IMR-90 (cell line): Measurements from ENCODE around the gene FBN3. TPM values are rescaled to one million over a fixed set of nuclear protein-coding genes. Genes with fewer than 3 reads are reported as not detected.

ENCODE experiments used
- ATAC-seq: fragments of 200-7000 bp; cut with Tn5 transposase; 2 replicates; pipeline ENCODE4 v1.9.1; 2020; ENCODE audit warnings: low read depth, mild to moderate bottlenecking, moderate library complexity
- BruUV-seq: library from RNA; stranded (reverse); fragments of 400-500 nt; replicated peaks from 2 replicates; lab custom pipeline; 2021; lab: Mats Ljungman, UMichigan
- CTCF ChIA-PET: fragments of 300-600 bp; formaldehyde crosslinking; extraction: SDS; loops from one replicate; lab custom pipeline; 2021; ENCODE audit warnings: antibody characterized with exemption; lab: Yijun Ruan, JAX
- POLR2A ChIA-PET: fragments of 300-600 bp; sonication (Branson Sonifier 250); formaldehyde crosslinking; loops from one replicate; lab custom pipeline; 2022; ENCODE audit warnings: antibody characterized with exemption; ENCODE audit not compliant: unreplicated experiment; lab: Charles Lee
- DNase-seq: peaks from one replicate; pipeline ENCODE4 v3.0.0; 2013
- H2AFZ ChIP-seq: replicated peaks from 2 replicates; pipeline ENCODE3; 2013; ENCODE audit warnings: low read length, mild to moderate bottlenecking; ENCODE audit not compliant: poor library complexity
- H2AK5ac ChIP-seq: 2 replicates; pipeline ENCODE4 v1.6.1; 2013; ENCODE audit warnings: low read depth, low read length, inconsistent platforms
- H2AK9ac ChIP-seq: replicated peaks from 2 replicates; pipeline ENCODE3; 2013; ENCODE audit warnings: mild to moderate bottlenecking, low read depth, low read length, moderate library complexity; ENCODE audit not compliant: poor library complexity
- H2BK120ac ChIP-seq: 2 replicates; pipeline ENCODE4 v1.6.1; 2013; ENCODE audit warnings: low read depth, low read length, inconsistent platforms
- H2BK15ac ChIP-seq: 3 replicates; pipeline ENCODE4 v1.6.1; 2013; ENCODE audit warnings: low read depth, low read length, inconsistent platforms
- H2BK20ac ChIP-seq: 2 replicates; pipeline ENCODE4 v1.6.1; 2013; ENCODE audit warnings: low read depth, mild to moderate bottlenecking, inconsistent platforms, low read length, moderate library complexity
- H2BK5ac ChIP-seq: 2 replicates; pipeline ENCODE4 v1.6.1; 2013; ENCODE audit warnings: mild to moderate bottlenecking, low read depth, low read length, inconsistent platforms; ENCODE audit not compliant: poor library complexity, severe bottlenecking
- H3K14ac ChIP-seq: replicated peaks from 2 replicates; pipeline ENCODE4 v1.6.1; 2013; ENCODE audit warnings: low read depth, low read length, inconsistent platforms
- H3K18ac ChIP-seq: 2 replicates; pipeline ENCODE4 v1.6.1; 2013; ENCODE audit warnings: low read depth, low read length, control low read depth
- H3K23ac ChIP-seq: 2 replicates; pipeline ENCODE4 v1.6.1; 2013; ENCODE audit warnings: low read depth, low read length, inconsistent platforms
- H3K27ac ChIP-seq: 2 replicates; pipeline ENCODE4 v1.5.1; 2013; ENCODE audit warnings: mild to moderate bottlenecking, control low read depth, low read length; ENCODE audit not compliant: insufficient read depth
- H3K27me3 ChIP-seq: 2 replicates; pipeline ENCODE4 v1.6.1; 2013; ENCODE audit warnings: low read length; ENCODE audit not compliant: control insufficient read depth, insufficient read depth
- H3K36me3 ChIP-seq: 2 replicates; pipeline ENCODE4 v1.6.1; 2013; ENCODE audit warnings: low read length, mixed read lengths; ENCODE audit not compliant: control insufficient read depth, insufficient read depth
- H3K4ac ChIP-seq: 2 replicates; pipeline ENCODE4 v1.6.1; 2013; ENCODE audit warnings: low read depth, low read length, inconsistent platforms
- H3K4me1 ChIP-seq: 2 replicates; pipeline ENCODE4 v1.6.1; 2013; ENCODE audit warnings: low read length, mixed read lengths; ENCODE audit not compliant: control insufficient read depth, insufficient read depth
- H3K4me2 ChIP-seq: 2 replicates; pipeline ENCODE4 v1.6.1; 2013; ENCODE audit warnings: low read depth, mild to moderate bottlenecking, control low read depth, low read length, moderate library complexity
- H3K4me3 ChIP-seq: 2 replicates; pipeline ENCODE4 v1.5.1; 2013; ENCODE audit warnings: low read depth, mild to moderate bottlenecking, control low read depth, low read length, moderate library complexity; ENCODE audit not compliant: insufficient read depth
- H3K56ac ChIP-seq: 2 replicates; pipeline ENCODE4 v1.6.1; 2013; ENCODE audit warnings: low read length, inconsistent platforms; ENCODE audit not compliant: insufficient read depth; ENCODE audit errors: extremely low read depth
- H3K79me1 ChIP-seq, 2 experiments: 2 replicates each; pipeline ENCODE4 v1.6.1; 2013; ENCODE audit warnings: low read length in 2 of 2, inconsistent platforms in 1 of 2, low read depth in 1 of 2
- H3K9ac ChIP-seq: 2 replicates; pipeline ENCODE4 v1.6.1; 2013; ENCODE audit warnings: low read depth, low read length, control low read depth
- H3K9me1 ChIP-seq: 2 replicates; pipeline ENCODE4 v1.6.1; 2013; ENCODE audit warnings: low read length, inconsistent platforms; ENCODE audit not compliant: insufficient read depth
- H3K9me3 ChIP-seq: 2 replicates; pipeline ENCODE4 v1.6.1; 2013; ENCODE audit warnings: low read length; ENCODE audit not compliant: control insufficient read depth, insufficient read depth
- H4K20me1 ChIP-seq: 2 replicates; pipeline ENCODE4 v1.6.1; 2013; ENCODE audit warnings: low read length, inconsistent platforms; ENCODE audit not compliant: insufficient read depth
- H4K5ac ChIP-seq: 2 replicates; pipeline ENCODE4 v1.6.1; 2013; ENCODE audit warnings: mild to moderate bottlenecking, low read depth, low read length, control low read depth
- H4K8ac ChIP-seq, 2 experiments: 2 replicates each; pipeline ENCODE4 v1.6.1; 2013; ENCODE audit warnings: low read depth in 2 of 2, low read length in 2 of 2, control low read depth in 1 of 2, inconsistent platforms in 1 of 2
- H4K91ac ChIP-seq: 2 replicates; pipeline ENCODE4 v1.6.1; 2013; ENCODE audit warnings: low read depth, low read length, inconsistent platforms; ENCODE audit not compliant: insufficient read depth
- MAFK ChIP-seq: IDR thresholded peaks from 2 replicates; pipeline ENCODE4 v1.6.1; 2012; ENCODE audit warnings: low read depth, low read length, improper control_type of control experiment
- WGBS, 2 experiments: methylation state at CpG; one replicate each; pipeline versions ENCODE4 v1.1.5 to v1.1.7; 2013; ENCODE audit warnings: missing lambda C conversion rate in 2 of 2; ENCODE audit not compliant: insufficient read length in 1 of 2; ENCODE audit errors: extremely low coverage in 2 of 2; 5-methylcytosine and 5-hydroxymethylcytosine counted together
- dilution Hi-C: fragments of 300-500 bp; cut with HindIII; formaldehyde crosslinking; loops from one replicate; pipeline ENCODE4 v1.14.3; 2018; ENCODE audit warnings: low sequenced_read_pairs; ENCODE audit not compliant: unreplicated experiment
- in situ Hi-C: fragments of 300-500 bp; cut with MboI; formaldehyde crosslinking; loops from 3 replicates; pipeline ENCODE4 v1.14.3; 2019; ENCODE audit warnings: low sequenced_read_pairs, inconsistent platforms, mixed read lengths
- intact Hi-C: fragments of 100-400 bp; cut with micrococcal nuclease; formaldehyde crosslinking; loops from 2 replicates; pipeline ENCODE4 v1.10.0; 2022
- polyA plus RNA-seq, 3 experiments: library from polyadenylated mRNA; depleted of rRNA; stranded (reverse); fragments of >200 nt; gene quantifications; 2 replicates each; pipeline ENCODE4 v1.2.3, GENCODE V29; 2012; ENCODE audit warnings: low replicate concordance in 1 of 3
- total RNA-seq: library from RNA; depleted of rRNA; stranded (reverse); fragments of >200 nt; gene quantifications from 2 replicates; pipeline ENCODE4 v1.2.3, GENCODE V29; 2012
- TF ChIP-seq, protein P1 (sequence below): fragments of 150-350 bp; IDR thresholded peaks from 2 replicates; pipeline ENCODE4 v1.6.1; 2017; ENCODE audit warnings: mild to moderate bottlenecking, antibody characterized with exemption, low read length, low read depth

Gene FBN3
- total and polyA plus RNA-seq, 2 of the 4 experiments (the other 2 are of a cell fraction) = not detected

DNA sequence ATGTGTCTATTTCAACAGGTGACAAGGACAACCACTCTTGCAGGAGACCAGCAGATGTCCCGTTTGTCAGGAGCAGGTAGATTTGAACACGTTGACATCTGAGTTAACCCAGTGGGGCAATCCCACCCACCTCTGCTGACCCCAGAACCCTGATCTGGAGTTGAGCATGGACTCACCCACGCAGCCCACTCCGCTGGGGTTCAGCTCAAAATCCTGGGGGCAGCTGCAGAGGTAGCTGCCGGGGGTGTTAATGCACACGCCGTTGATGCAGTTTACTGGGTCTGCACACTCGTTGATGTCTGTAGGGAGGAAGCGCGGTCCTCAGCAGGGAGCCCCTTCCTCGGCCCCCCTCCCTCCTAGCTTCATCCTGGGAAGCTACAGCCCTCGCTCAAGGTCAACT, 39.9 kb downstream of the FBN3 start:
- Histone ChIP-seq H4K8ac (no peak overlapping the region), H3K36me3 (no peaks in the 10 kb centered on the region)
- POLR2A ChIA-PET = no interaction called here

More for the DNA sequence above, 39.9 kb downstream of the FBN3 start:
- TF ChIP-seq MAFK = no peak
- TF ChIP-seq, protein P1, sequence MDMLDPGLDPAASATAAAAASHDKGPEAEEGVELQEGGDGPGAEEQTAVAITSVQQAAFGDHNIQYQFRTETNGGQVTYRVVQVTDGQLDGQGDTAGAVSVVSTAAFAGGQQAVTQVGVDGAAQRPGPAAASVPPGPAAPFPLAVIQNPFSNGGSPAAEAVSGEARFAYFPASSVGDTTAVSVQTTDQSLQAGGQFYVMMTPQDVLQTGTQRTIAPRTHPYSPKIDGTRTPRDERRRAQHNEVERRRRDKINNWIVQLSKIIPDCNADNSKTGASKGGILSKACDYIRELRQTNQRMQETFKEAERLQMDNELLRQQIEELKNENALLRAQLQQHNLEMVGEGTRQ = no peak
- no peak for DNase-seq
- Histone ChIP-seq H2BK5ac (no peak overlapping the region), H2AK5ac (no peak overlapping the region), H3K27me3 (no peaks in the 10 kb centered on the region; the same call in 1 of the 2 replicates), H3K23ac (no peak overlapping the region), H3K14ac (no peak overlapping the region), H4K5ac (no peak overlapping the region), H3K9me3 (0 out of 2 replicates have a peak, but pooled peaks cover 3% of the 10 kb centered on the region), H3K9ac (no peak overlapping the region), H3K4me2 (no peak overlapping the region), H3K4me3 (no peak overlapping the region), H3K56ac (no peak overlapping the region), H4K91ac (no peak overlapping the region), H3K4me1 (no peaks in the 10 kb centered on the region), H2BK15ac (no peak overlapping the region), H3K9me1 (no peaks in the 10 kb centered on the region), H2AK9ac (no peak overlapping the region), H2BK20ac (no peak overlapping the region), H2BK120ac (no peak overlapping the region), H3K18ac (no peak overlapping the region), H2AFZ (no peak overlapping the region), H4K20me1 (no peaks in the 10 kb centered on the region), H3K27ac (no peak overlapping the region), H3K4ac (no peak overlapping the region), H3K79me1 (no peaks in the 10 kb centered on the region)
- in situ Hi-C loops (no loop called here), intact Hi-C loops (no loop called here), dilution Hi-C loops (no loop called here)
- BruUV-seq = no TSS peak
- no peak for ATAC-seq
- 83% methylated on average over 2 of the region's 12 CpGs; no CpG with 5 or more reads in 1 of the 2 experiments for WGBS, 2 experiments
- CTCF ChIA-PET = no interaction called here
